Loucy (cell line): ENCODE measurements around the gene RMI2.

ENCODE experiments used
- H2AFZ ChIP-seq: fragments of 200-600 bp; sonication (generic); 2 replicates; pipeline ENCODE4 v1.6.0; 2016; ENCODE audit warnings: antibody characterized with exemption, mild to moderate bottlenecking, low read length, moderate library complexity
- H3F3A ChIP-seq: fragments of 200-600 bp; 2 replicates; pipeline ENCODE4 v1.6.0; 2016; ENCODE audit warnings: antibody characterized with exemption, low read depth, mild to moderate bottlenecking
- H3K27me3 ChIP-seq: fragments of 200-600 bp; sonication (generic); 2 replicates; pipeline ENCODE4 v1.6.1; 2014; ENCODE audit warnings: low read length, mild to moderate bottlenecking; ENCODE audit not compliant: insufficient read depth, poor library complexity, severe bottlenecking
- H3K36me3 ChIP-seq: fragments of 200-600 bp; sonication (generic); 2 replicates; pipeline ENCODE4 v1.6.1; 2016; ENCODE audit warnings: low read length; ENCODE audit not compliant: insufficient read depth
- H3K4me1 ChIP-seq: fragments of 200-600 bp; sonication (generic); 2 replicates; pipeline ENCODE4 v1.5.1; 2014; ENCODE audit warnings: low read length, mild to moderate bottlenecking; ENCODE audit not compliant: insufficient read depth, poor library complexity, severe bottlenecking
- H3K4me2 ChIP-seq: fragments of 200-600 bp; sonication (generic); 2 replicates; pipeline ENCODE4 v1.6.0; 2014; ENCODE audit warnings: antibody characterized with exemption, low read length, low read depth, mild to moderate bottlenecking; ENCODE audit not compliant: poor library complexity, severe bottlenecking
- H3K4me3 ChIP-seq: fragments of 200-600 bp; sonication (generic); 2 replicates; pipeline ENCODE4 v1.5.1; 2014; ENCODE audit warnings: low read length, mild to moderate bottlenecking, mixed read lengths; ENCODE audit not compliant: poor library complexity, severe bottlenecking
- H3K79me2 ChIP-seq: fragments of 200-600 bp; sonication (generic); 2 replicates; pipeline ENCODE4 v1.6.1; 2014; ENCODE audit warnings: low read length; ENCODE audit not compliant: insufficient read depth
- H3K9ac ChIP-seq: fragments of 200-600 bp; sonication (generic); 2 replicates; pipeline ENCODE4 v1.6.0; 2014; ENCODE audit warnings: mild to moderate bottlenecking, low read depth, low read length, moderate library complexity; ENCODE audit not compliant: poor library complexity, severe bottlenecking
- H3K9me2 ChIP-seq: fragments of 200-600 bp; sonication (generic); replicated peaks from 2 replicates; pipeline ENCODE4 v1.6.1; 2016; ENCODE audit warnings: low read depth, low read length, mixed read lengths
- H3K9me3 ChIP-seq: fragments of 200-600 bp; sonication (generic); 2 replicates; pipeline ENCODE4 v1.6.1; 2014; ENCODE audit warnings: mild to moderate bottlenecking, antibody characterized with exemption, low read length, low read depth; ENCODE audit not compliant: insufficient read depth
- H4K20me1 ChIP-seq: fragments of 200-600 bp; sonication (generic); 2 replicates; pipeline ENCODE4 v1.6.0; 2014; ENCODE audit warnings: antibody characterized with exemption, low read length, mild to moderate bottlenecking; ENCODE audit not compliant: insufficient read depth, poor library complexity, severe bottlenecking
- EZH2phosphoT487 ChIP-seq: fragments of 200-600 bp; IDR thresholded peaks from 2 replicates; pipeline ENCODE4 v1.6.1; 2018; ENCODE audit warnings: antibody characterized with exemption, mild to moderate bottlenecking, moderate library complexity, borderline replicate concordance
- TF ChIP-seq, protein P1 (sequence below): fragments of 200-600 bp; sonication (generic); conservative IDR thresholded peaks from 2 replicates; pipeline ENCODE4 v1.5.1; 2014; ENCODE audit warnings: mild to moderate bottlenecking, antibody characterized with exemption, low read length

The RMI2 gene

DNA sequence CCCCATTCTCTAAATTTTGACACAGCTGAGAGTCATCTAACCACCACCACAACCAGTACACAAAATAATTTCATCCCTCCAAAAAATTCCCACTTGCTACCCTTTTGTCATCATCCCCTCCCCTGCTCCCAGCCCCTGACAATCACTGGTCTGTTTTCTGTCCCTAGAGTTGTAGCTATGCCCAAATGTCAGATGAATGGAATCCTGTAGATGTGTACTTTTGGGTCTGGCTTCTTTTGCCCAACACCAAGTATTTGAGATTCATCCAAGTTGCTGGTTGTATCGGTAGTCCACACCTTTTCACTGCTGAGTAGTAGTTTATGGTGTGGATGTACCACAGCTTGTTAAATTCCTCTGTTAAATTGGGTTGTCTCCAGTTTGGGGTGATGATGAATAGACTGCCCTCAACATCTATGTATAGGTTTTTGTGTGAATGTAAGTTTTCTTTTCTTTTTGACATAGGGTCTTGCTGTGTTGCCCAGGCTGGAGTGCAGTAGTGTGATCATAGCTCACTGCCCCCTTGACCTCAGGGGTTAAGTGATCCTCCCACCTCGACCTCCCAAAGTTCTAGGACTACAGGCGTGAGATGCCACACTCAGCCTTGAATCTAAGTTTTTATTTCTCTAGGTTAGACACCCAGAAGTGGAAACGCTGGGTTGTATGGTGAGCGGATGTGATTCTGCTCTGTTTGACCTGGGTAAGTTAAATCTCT lies 14.6 kb upstream of the RMI2 start:
- no peak overlapping the region for H3K4me2 ChIP-seq
- H2AFZ ChIP-seq: no peak overlapping the region
- no peaks in the 10 kb centered on the region for H3K36me3 ChIP-seq
- H3K9ac ChIP-seq: no peak overlapping the region
- H3K9me3 ChIP-seq: no peaks in the 10 kb centered on the region
- TF ChIP-seq, protein P1, sequence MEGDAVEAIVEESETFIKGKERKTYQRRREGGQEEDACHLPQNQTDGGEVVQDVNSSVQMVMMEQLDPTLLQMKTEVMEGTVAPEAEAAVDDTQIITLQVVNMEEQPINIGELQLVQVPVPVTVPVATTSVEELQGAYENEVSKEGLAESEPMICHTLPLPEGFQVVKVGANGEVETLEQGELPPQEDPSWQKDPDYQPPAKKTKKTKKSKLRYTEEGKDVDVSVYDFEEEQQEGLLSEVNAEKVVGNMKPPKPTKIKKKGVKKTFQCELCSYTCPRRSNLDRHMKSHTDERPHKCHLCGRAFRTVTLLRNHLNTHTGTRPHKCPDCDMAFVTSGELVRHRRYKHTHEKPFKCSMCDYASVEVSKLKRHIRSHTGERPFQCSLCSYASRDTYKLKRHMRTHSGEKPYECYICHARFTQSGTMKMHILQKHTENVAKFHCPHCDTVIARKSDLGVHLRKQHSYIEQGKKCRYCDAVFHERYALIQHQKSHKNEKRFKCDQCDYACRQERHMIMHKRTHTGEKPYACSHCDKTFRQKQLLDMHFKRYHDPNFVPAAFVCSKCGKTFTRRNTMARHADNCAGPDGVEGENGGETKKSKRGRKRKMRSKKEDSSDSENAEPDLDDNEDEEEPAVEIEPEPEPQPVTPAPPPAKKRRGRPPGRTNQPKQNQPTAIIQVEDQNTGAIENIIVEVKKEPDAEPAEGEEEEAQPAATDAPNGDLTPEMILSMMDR: no peak
- no peak for TF ChIP-seq EZH2phosphoT487
- no peaks in the 10 kb centered on the region for H3K27me3 ChIP-seq
- H4K20me1 ChIP-seq: no peaks in the 10 kb centered on the region
- no peaks in the 10 kb centered on the region for H3F3A ChIP-seq
- H3K4me1 ChIP-seq: peaks cover 10% of the 10 kb centered on the region
- no peaks in the 10 kb centered on the region for H3K79me2 ChIP-seq
- no peaks in the 10 kb centered on the region for H3K9me2 ChIP-seq
- no peak overlapping the region for H3K4me3 ChIP-seq

DNA sequence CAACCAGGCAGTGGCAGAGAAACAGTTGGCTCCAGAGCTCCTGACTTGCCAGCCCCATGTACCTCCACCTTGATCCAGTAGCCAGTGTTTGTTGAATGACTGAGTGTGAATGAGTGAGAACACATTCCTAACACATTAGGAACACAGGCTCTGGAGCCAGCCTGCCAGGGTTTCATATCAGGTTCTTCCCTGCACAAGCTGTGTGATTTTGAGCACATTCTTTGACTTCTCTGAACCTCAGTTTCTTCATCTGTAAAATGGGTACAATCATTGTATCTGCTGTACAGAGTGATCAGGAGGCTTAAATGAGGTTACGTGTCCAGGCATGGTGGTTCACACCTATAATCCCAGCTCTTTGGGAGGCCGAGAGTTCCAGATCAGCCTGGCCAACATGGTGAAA lies 13.3 kb upstream of the RMI2 start:
- H3K4me3 ChIP-seq: no peak overlapping the region
- H3K9ac ChIP-seq: no peak overlapping the region
- no peaks in the 10 kb centered on the region for H3K9me2 ChIP-seq
- H3K4me2 ChIP-seq: no peak overlapping the region
- no peaks in the 10 kb centered on the region for H3K9me3 ChIP-seq
- H3K36me3 ChIP-seq: no peaks in the 10 kb centered on the region
- no peaks in the 10 kb centered on the region for H4K20me1 ChIP-seq
- H3K79me2 ChIP-seq: no peaks in the 10 kb centered on the region
- H3K4me1 ChIP-seq: peaks cover 10% of the 10 kb centered on the region
- H3F3A ChIP-seq: no peaks in the 10 kb centered on the region
- no peaks in the 10 kb centered on the region for H3K27me3 ChIP-seq
- H2AFZ ChIP-seq: no peak overlapping the region
- TF ChIP-seq, protein P1: no peak
- TF ChIP-seq EZH2phosphoT487: no peak

DNA sequence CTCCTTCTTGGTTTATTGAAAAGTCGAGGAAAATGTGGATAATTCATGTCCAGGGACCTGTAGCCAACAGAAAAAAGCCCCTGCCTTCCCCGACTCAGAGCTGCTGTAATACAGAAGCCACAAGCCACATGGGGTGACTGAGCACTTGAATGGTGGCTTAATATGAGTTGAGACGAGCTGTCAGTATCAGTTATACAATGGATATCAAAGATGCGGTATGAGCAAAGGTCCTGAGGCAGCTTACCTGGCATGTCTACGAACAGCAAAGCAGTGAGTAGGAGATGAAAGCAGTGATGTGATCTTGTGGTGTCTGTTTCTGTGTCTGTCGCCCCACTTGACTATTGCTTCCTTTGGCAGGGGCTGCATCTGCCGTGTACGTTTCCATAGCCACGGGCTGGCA lies 12.2 kb upstream of the RMI2 start:
- Histone ChIP-seq H4K20me1 (no peaks in the 10 kb centered on the region), H3K36me3 (no peaks in the 10 kb centered on the region), H3K79me2 (no peaks in the 10 kb centered on the region), H3K4me1 (peaks cover 10% of the 10 kb centered on the region), H3K4me3 (no peak overlapping the region), H3K4me2 (no peak overlapping the region), H3F3A (no peaks in the 10 kb centered on the region), H2AFZ (no peak overlapping the region), H3K9ac (no peak overlapping the region), H3K9me2 (no peaks in the 10 kb centered on the region), H3K9me3 (no peaks in the 10 kb centered on the region), H3K27me3 (no peaks in the 10 kb centered on the region)
- TF ChIP-seq, protein P1: no peak
- TF ChIP-seq EZH2phosphoT487: no peak
